CD4-positive, alpha-beta T cell treated with Interleukin-6 for 4 hours (primary cell): ENCODE measurements around the gene STRIP1.

Experiments used
- DNase-seq: peaks from one replicate; pipeline ENCODE4 v3.0.0-alpha.2; 2020; ENCODE audit warnings: mixed read lengths

Gene STRIP1

GRCh38 chr1:110053552-110054428, 19.4 kb downstream of the STRIP1 start:
- DNase-seq, result peak; percentile 72

- DNase-seq, result no peak
Observed at GRCh38 chr1:110055493-110056284, 21.3 kb downstream of the STRIP1 start.

GRCh38 chr1:110056285-110056683, 21.9 kb downstream of the STRIP1 start:
- DNase-seq, result no peak

GRCh38 chr1:110056776-110057175, 22.4 kb downstream of the STRIP1 start:
- no peak for DNase-seq

GRCh38 chr1:110057963-110058518, 23.6 kb downstream of the STRIP1 start:
- no peak for DNase-seq

GRCh38 chr1:110058591-110058990, 24.2 kb downstream of the STRIP1 start:
- no peak for DNase-seq

GRCh38 chr1:110059133-110059863, 24.9 kb downstream of the STRIP1 start:
- no peak for DNase-seq

- peak; percentile 76 for DNase-seq
Observed at GRCh38 chr1:110060034-110060661, 25.7 kb downstream of the STRIP1 start.

GRCh38 chr1:110060662-110061060, 26.2 kb downstream of the STRIP1 start:
- DNase-seq, result no peak

- DNase-seq, result no peak
Observed at GRCh38 chr1:110061341-110061740, 26.9 kb downstream of the STRIP1 start.

- no peak for DNase-seq
Observed at GRCh38 chr1:110062612-110063011, 28.2 kb downstream of the STRIP1 start.

GRCh38 chr1:110063781-110064180, 29.4 kb downstream of the STRIP1 start:
- DNase-seq, result no peak

- DNase-seq, result no peak
Observed at GRCh38 chr1:110064576-110065337, 30.3 kb downstream of the STRIP1 start.

- DNase-seq, result no peak
Observed at GRCh38 chr1:110065841-110066240, 31.4 kb downstream of the STRIP1 start.

- no peak for DNase-seq
Observed at GRCh38 chr1:110067479-110067892, 33.1 kb downstream of the STRIP1 start.

- DNase-seq, result no peak
Observed at GRCh38 chr1:110067893-110068645, 33.6 kb downstream of the STRIP1 start.

- peak; percentile 26 for DNase-seq
Observed at GRCh38 chr1:110068646-110069403, 34.4 kb downstream of the STRIP1 start.

GRCh38 chr1:110069404-110070281, 35.2 kb downstream of the STRIP1 start:
- no peak for DNase-seq

- no peak for DNase-seq
Observed at GRCh38 chr1:110070282-110070669, 35.9 kb downstream of the STRIP1 start.
